T1000 (cell line): Measurements from ENCODE around the gene PDK4.
A peak's percentile ranks its signal among the peaks of the same experiment; 100 is the strongest.
"Not testable (repeated sequence)": the region's sequence is repeated elsewhere in the genome, so short reads cannot be mapped to it uniquely, and the experiment has no call there.

Source experiments
- DNase-seq: peaks from one replicate; lab custom pipeline; 2025; ENCODE audit warnings: mixed read lengths; lab: John Stamatoyannopoulos, UW

Gene PDK4

DNA sequence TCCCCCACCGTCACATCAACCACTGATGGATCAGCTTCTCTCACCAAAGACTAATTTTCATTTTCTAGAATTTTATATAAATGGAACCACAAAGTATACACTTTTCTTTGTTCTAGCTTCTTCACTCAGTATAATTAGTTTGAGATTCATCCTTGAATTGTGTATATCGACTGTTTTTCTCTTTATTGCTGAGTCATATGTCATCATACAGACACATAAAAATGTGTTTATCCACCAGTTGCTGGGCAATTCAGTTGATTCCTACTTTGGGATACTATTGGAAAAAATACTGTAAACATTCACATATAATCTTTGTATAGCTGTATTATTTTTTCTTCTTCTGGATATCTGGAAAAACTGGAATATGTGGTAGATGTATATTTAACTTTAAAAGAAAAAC is 26.6 kb downstream of the PDK4 start:
- no peak for DNase-seq

DNA sequence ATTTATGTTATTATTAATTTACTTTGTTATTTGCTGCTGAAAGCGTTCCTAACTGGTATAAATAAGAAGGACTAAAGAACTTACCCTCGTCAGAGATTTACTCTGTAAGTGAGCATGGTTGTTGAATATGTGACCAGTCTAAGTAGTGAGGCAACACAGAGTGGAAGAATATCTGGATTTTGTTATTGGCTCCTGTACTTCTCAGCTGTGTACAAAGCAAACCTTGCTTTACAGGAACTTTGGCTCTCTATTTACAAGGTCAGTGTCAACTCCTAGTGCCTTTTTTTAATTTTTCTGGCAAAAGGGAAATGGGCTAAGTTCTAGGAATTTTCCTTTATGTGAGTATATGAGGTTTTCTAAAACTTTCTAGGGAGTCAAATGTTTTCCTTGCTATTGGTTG is 35.6 kb downstream of the PDK4 start:
- no peak for DNase-seq

- no peak for DNase-seq
These were observed 37.5 kb downstream of the PDK4 start for GRCh38 chr7:95558864-95559263.

GRCh38 chr7:95556777-95557176 is 39.5 kb downstream of the PDK4 start:
- DNase-seq: no peak

- no peak for DNase-seq
These were observed 42.4 kb downstream of the PDK4 start for GRCh38 chr7:95553939-95554338.

DNA sequence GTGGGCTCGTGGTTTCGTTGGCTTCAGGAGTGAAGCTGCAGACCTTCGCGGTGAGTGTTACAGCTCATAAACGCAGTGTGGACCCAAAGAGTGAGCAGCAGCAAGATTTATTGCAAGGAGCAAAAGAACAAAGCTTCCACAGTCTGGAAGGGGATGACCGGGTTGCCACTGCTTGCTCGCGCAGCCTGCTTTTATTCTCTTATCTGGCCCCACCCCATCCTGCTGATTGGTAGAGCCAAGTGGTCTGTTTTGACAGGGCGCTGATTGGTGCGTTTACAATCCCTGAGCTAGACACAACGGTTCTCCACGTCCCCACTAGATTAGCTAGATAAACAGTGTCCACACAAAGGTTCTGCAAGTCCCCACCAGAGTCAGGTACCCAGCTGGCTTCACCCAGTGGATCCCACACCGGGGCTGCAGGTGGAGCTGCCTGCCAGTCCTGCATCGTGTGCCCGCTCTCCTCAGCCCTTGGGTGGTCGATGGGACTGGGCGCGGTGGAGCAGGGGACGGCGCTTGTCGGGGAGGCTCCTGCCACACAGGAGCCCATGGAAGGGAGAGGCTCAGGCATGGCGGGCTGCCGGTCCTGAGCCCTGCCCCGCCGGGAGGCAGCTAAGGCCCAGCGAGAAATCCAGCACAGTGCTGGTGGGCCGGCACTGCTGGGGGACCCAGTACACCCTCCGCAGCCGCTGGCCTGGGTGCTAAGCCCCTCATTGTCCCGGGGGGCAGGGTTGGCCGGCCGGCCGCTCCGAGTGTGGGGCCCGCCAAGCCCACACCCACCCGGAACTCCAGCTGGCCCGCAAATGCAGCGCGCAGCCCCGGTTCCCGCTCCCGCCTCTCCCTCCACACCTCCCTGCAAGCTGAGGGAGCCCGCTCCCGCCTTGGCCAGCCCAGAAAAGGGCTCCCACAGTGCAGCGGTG is 44.0 kb downstream of the PDK4 start:
- not testable (repeated sequence) for DNase-seq

- DNase-seq: no peak
These were observed 45.8 kb downstream of the PDK4 start for GRCh38 chr7:95550546-95550945.

DNA sequence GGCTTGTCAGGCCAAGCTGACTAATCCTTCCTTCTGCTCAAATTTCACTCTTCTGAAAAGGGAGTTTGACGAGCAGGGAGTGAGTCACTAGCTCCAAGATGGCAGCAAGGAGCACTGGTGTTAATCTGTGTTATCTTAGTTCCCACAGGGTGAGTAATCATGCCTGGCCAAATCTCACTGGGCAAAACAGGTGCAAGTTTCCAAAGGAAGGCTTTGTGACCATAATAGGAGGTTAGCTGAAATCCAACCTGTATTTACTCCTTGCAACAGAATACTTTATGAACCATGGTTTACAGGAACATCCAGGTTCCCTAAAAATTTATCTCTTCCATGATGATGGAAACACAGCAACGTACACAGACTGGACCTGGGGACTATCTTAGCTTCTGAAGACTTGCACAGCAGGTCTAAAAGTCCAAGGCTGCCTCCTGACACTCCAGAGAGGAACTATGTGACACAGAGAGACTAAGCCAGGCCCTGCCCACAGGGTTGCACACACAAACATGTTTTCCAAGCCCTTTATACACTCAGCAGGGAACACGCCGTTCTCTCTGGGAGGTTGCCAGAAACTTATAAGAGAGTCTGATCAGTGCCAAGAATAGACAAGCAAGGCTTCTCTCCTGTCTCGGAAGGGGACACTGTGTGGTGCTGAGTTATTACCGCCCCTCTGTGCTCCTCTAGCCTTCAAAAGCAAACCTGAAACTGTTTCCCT is 46.3 kb downstream of the PDK4 start:
- peak; percentile 18 for DNase-seq

DNA sequence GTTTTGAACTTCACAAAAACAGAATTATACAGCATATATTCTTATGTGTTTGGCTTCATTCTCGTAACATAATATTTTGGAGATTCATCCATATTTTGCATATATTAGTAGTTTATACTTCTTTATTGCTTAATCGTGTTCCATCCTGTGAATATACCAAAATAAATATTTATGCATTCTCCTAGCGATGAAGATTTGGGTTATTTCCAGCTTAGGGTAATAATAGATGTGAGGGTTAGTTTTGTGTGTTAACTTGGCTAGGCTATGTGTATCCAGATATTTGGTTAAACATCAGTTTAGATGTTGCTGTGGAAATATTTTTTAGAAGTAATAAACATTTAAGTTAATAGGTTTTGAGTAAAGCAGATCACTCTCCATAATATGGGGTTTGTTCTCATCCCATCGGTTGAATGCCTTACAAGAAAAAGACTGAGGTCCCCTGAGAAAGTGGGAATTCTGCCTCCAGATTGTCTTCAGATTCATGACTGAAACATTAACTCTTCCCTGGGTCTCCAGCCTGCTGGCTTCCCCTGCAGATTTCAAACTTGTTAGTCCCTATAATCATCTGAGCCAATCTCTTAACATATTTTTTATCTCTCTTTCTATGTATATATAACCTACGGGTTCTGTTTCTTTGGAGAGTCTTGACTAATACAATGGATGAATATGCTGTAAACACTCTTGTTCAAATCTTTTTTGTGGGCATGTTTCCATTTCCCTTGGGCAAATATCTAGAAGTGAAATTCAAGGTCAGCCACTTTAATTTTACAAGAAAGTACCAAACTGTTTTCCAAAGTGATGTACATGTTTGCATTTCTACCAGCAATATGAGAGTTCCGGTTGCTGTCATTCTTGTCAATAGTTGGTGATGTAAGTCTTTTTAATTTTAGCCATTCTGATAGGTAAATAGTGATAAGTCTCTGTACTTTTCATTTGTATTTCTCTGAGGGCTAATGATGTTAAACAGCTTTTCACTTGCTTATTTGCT is 48.7 kb downstream of the PDK4 start:
- no peak for DNase-seq

DNA sequence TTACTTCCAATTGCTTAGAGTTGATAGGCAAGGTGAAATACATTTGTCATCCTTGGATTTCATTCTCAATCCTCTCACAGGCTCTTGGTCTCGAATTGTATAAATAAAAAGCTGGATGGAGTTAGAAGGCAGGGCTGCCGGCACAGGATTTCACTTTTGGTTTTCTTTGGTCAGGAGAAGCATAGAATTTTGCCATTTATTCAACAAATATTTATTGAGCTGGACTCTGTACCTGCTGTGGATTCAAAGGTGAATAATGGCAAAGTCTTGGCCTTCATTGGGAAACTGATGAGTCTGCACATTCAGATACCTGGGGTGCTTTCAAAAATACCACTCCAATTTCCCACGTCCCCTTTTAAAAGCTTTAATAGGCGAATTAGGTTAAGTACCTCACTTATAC is 49.7 kb downstream of the PDK4 start:
- DNase-seq: no peak

DNA sequence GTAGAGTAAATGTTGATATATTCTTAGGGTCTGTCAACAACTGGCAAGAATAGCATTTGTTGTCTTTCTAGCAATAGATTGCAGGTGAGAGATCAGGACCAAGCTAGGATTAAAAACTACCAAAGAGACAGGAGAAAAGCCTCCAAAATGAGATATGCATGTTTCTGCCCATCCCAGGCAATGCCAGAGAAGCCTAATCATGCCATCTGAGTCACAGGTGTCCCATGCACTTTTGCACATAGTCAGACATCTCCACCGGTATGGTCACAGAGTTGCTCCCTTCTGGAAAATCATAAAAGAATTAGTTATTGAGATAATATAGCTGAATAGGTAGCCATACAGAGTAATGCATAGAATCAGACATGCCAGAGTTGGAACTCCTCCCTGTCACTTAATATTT is 50.6 kb downstream of the PDK4 start:
- no peak for DNase-seq

DNA sequence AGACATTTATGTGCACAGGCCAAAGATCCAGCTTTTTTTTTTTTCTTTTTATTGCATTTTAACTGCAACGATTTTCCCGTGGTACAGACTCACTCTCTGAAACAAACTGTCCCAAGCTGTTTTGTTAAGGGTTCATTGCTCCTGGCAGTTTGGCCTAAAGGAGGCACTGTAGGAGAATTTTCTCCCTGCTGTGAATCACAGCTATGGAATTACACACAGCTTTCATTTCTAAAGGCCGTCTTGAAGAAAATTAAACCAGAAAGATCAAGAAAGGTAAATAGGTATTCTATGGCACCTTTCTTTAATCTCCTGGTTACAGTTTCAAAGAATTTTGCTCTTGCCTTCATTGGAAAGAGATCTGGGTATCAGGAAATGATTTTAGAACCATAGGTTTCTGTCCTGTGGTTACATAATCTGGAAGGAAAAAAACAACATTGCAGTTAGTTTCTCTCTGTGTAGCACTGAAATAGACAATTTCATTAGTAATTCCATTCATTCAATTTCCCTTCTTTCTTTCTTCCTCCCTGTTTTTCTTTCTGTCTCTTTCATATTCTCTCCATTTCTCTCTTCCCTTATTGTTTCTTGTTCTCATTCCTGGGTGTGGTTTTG is 51.2 kb downstream of the PDK4 start:
- no peak for DNase-seq

GRCh38 chr7:95544171-95544570 is 52.1 kb downstream of the PDK4 start:
- DNase-seq: no peak

DNA sequence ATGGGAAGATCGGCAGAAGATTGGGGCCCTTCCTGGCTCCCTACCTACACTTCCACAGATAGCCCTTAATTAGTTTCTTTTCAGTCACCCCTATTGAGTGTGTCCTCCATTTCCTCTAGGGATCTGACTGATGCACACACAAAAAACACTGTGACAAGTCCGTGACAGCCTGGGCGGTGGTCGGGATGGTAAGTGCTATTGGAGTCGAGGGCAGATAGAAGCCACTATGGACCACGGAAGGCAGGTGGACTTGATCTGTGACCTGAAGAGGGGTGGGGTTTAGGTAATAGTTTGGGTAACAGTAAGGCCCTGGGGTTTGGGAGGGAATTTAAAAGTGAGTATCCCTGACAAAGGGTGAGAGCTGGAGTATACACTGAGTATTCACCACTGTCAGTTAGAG is 53.0 kb downstream of the PDK4 start:
- no peak for DNase-seq

GRCh38 chr7:95540366-95540765 is 56.0 kb downstream of the PDK4 start:
- DNase-seq: no peak

DNA sequence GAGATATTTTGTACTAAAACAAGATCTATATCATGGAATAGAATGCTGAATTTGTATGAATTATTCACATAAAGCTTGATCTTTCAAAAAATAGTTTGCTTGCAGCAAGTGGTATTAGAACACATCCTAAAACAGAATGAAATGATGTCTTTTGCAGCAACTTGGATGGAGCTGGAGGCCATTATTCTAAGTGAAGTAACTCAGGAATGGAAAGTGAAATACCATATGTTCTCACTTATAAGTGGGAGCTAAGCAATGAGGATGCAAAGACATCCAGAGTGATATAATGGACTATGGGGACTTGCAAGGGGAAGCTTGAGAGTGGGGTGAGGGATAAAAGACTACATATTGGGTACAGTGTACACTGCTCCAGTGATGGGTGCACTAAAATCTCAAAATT is 56.9 kb downstream of the PDK4 start:
- no peak for DNase-seq

DNA sequence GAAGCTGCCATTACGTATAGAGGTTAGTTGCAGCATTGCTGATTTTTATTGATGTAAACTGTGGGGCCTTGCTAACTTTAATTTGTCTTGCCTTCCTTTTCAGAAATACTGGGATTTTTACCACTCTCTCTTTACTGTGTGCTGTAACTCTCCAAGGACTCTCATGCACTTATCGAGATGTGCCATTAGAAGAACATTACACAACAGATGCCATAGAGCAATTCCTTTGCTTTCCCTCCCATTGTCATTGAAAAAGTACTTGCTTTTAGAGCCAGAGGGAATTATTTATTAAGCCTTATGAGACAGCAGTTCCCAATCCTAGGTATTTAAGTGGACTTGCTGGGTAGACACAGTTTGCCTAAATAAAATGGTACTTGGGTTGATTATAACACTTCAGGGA is 58.8 kb downstream of the PDK4 start:
- no peak for DNase-seq

DNA sequence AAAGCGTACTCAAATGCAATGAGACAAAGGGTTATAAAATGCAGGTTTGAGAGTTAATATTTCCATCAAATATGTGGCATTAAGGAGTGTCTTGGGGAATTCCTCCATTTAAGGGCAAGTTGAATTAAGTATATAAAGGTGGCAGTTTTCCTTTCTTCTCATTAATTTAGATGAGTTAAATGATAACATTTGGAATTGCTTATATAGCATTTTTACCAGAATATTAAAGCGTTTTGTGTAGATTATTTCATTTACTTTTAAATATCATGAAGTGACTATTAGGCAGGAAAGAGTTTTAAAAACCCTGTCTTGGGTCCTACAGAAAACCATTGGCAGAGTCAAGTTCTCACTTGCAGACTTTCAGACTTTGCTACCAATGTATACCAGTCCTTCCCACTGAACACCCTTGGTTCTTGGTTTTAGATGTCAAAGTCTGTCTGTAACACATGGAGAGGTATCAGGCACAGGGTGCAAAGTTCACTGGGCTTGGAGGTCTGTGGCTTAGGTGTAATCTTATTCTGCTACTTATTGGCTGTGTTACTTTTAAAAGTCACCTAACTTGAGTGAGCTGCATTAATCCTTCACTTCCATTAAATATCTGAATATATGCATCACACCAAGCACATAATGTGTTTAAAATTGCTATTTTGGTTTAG is 59.5 kb downstream of the PDK4 start:
- DNase-seq: no peak

- DNase-seq: no peak
These were observed 60.7 kb downstream of the PDK4 start for GRCh38 chr7:95535662-95536061.

- DNase-seq: no peak
These were observed 61.5 kb downstream of the PDK4 start for GRCh38 chr7:95534796-95535195.
